ENCODE measurements around the gene MCM8.

Gene MCM8

DNA sequence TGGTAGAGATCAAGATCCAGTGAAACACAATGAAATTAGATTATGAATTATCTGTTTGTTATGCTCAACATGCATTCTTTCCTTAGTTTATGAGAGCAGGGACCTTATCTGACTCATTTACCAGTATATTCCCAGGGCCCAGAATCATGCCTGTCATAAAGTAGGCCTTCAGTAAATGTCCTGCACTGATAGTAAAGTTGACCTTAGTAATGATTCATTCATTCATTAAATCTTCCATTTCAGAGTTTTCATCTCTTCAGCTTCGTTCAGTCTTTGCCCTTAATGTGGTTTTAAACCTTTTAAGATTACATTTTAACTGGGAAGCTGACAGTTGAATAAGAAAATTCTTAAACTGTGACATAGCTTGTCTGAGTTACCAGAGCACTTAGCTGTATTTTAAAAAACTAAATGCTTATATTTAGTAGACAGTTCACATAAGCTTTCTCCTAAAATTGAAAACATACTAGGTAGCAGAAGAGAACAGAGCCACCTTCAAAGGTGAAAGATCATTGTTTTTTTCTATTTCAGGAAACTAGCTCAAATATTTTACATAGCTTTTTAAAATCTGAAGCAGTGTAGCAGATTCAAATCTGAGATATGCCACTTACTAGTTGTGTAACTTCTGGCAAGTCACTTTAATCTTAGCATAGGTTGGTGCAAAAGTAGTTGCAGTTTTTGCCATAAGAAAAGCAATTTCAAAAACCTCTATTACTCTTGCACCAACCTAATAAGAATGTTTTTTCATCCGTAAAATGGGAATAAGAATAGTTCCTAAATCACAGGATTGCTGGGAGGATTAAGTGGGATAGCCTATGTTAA lies 41.4 kb downstream of the MCM8 start:
- TF ChIP-seq, protein P1, sequence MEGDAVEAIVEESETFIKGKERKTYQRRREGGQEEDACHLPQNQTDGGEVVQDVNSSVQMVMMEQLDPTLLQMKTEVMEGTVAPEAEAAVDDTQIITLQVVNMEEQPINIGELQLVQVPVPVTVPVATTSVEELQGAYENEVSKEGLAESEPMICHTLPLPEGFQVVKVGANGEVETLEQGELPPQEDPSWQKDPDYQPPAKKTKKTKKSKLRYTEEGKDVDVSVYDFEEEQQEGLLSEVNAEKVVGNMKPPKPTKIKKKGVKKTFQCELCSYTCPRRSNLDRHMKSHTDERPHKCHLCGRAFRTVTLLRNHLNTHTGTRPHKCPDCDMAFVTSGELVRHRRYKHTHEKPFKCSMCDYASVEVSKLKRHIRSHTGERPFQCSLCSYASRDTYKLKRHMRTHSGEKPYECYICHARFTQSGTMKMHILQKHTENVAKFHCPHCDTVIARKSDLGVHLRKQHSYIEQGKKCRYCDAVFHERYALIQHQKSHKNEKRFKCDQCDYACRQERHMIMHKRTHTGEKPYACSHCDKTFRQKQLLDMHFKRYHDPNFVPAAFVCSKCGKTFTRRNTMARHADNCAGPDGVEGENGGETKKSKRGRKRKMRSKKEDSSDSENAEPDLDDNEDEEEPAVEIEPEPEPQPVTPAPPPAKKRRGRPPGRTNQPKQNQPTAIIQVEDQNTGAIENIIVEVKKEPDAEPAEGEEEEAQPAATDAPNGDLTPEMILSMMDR (IDR thresholded peaks at IDR 0.05), result no peak
- Histone ChIP-seq H3K27ac (no peak overlapping the region), H3K4me3 (no peak overlapping the region)
- no peak for DNase-seq (ENCODE audit: low spot score)

DNA sequence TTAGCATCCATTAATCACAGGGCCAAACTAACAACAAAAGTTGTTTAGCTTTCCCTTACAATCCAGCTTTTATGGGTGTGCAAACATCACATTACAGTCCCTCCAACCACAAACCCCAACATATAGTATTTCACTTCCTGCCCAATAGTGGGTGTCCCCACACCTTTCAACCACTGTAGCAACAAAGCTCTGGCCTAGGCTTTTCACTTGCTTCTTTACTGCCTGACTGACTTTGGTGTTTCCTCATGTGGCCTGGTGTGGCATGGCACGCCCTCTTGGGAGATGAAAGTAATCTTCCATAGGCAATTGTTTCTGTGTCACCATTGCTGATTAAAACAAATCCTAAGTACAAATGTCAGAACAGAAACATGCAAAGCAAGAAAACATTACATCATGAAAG lies 46.3 kb downstream of the MCM8 start:
- no peak overlapping the region for H3K27ac ChIP-seq
- no peak for DNase-seq (ENCODE audit: low spot score)
- TF ChIP-seq, protein P1 (IDR thresholded peaks at IDR 0.05), result no peak
- H3K4me3 ChIP-seq, result no peak overlapping the region

DNA sequence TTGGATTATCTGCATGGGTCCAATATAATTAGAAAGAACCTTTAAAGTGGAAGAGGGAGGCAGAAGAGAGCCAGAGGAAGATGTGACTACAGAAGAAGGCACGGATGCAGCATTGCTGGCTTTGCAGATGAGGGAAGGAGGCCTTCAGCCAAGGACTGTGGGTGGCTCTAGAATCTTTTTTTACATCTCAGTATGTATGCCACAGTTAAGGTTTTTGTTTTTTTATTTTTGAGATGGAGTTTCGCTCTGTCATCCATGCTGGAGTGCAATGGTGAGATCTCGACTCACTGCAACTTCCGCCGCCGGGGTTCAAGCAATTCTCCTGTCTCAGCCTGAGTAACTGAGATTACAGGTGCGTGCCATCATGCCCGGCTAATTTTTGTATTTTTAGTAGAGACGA lies 49.3 kb downstream of the MCM8 start:
- TF ChIP-seq, protein P1 (IDR thresholded peaks at IDR 0.05), result no peak
- H3K27ac ChIP-seq, result no peak overlapping the region
- no peak for DNase-seq (ENCODE audit: low spot score)
- H3K4me3 ChIP-seq, result no peak overlapping the region

DNA sequence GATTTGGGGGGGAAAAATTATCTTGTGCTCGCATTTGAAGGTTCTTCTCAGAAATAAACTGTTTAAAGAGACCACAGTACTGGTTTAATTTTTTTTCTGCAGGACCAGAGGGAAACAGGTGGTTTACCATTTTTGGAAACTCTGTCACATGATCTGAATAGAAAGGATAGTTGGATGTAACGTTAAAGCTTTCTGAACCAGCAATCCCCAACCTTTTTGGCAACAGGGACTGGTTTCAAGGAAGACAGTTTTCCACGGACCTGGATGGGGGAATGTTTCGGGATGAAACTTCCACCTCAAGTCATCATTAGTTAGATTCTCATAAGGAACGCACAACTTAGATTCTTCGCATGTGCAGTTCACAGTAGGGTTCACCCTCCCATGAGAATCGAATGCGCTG lies 50.4 kb downstream of the MCM8 start:
- Histone ChIP-seq H3K4me3 (no peak overlapping the region), H3K27ac (no peak overlapping the region)
- DNase-seq (ENCODE audit: low spot score), result no peak
- TF ChIP-seq, protein P1 (IDR thresholded peaks at IDR 0.05), result no peak

DNA sequence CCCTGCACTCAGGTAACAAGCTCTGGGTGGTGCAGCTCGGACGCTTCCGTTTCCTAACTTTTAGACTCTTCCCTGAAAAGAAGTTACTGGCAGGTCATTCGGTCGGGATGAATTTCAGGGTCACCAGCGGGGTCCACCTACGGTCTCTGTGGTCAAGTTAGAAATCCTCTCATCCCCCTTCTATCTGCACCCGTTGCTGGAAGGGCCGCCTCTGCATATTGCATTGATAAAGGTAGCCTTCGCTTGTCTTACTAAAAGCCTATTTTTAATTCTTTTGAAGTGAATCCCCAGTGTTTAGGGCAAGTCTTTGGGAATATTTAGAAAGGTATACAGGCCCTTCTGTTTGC lies 56.1 kb downstream of the MCM8 start:
- H3K4me3 ChIP-seq, result peak overlapping the region; percentile 91
- peak overlapping the region; percentile 80 to 87 for H3K27ac ChIP-seq
- TF ChIP-seq, protein P1 (IDR thresholded peaks at IDR 0.05), result no peak
- no peak for DNase-seq (ENCODE audit: low spot score)

DNA sequence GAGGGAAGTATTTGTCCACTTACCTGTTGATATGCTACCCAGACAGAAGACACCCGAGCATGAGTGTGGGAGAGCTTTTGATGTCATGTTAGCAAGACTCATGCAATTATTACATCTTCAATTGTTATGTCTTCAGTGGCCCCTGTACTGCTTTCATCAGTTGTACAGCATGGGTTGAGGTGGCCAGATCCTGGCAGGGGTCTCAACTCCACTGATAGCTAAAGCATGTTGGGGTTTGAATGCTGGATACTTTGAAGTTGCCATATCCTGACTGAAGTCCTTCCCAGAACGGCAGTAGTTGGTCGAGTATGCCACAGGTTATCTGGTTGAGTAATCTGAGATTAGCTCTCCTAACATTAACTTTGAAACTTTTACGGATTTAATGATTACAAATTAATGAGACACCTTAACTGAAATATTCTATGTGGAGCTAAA lies 56.7 kb downstream of the MCM8 start:
- H3K4me3 ChIP-seq, result peak overlapping the region; percentile 91
- TF ChIP-seq, protein P1 (IDR thresholded peaks at IDR 0.05), result no peak
- H3K27ac ChIP-seq, result no peak overlapping the region
- DNase-seq (ENCODE audit: low spot score), result no peak

DNA sequence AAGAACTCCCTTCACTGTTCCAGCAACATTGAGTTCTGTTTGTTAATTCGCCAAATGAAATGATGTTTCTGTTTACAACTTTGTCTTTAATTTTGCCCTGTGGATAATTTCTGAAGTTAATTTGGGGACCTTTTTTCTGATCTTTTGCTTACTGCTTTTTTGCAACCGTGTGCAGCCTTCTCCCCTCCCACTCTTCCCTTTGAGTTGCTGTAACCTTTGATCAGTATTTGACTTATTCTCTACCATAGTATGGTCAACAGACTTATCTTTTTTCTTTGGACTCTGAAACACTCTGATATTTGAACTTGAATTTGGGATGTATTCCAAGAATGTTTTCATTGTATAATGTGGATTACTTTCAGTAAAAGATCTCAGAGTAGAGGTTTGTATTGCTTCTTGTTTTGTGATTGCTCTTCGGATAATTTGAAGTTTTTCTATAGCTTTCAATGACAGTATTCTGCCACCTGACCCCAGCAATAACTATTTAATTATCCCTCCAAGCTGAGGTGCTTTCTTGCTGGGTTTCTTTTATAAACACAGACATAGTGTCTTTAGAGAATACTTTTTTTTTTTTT lies 57.2 kb downstream of the MCM8 start:
- TF ChIP-seq, protein P1 (IDR thresholded peaks at IDR 0.05), result no peak
- peak overlapping the region; percentile 91 for H3K4me3 ChIP-seq
- DNase-seq (ENCODE audit: low spot score), result no peak
- no peak overlapping the region for H3K27ac ChIP-seq

All from coronary artery (tissue), 2 donors.